ENCODE data around the gene BRWD1.
"Not testable (repeated sequence)": the region's sequence is repeated elsewhere in the genome, so short reads cannot be mapped to it uniquely, and the experiment has no call there.

Gene BRWD1

GRCh38 chr21:39175154-39175553 lies 138.3 kb downstream of the BRWD1 start:
- DNase-seq: no peak

DNA sequence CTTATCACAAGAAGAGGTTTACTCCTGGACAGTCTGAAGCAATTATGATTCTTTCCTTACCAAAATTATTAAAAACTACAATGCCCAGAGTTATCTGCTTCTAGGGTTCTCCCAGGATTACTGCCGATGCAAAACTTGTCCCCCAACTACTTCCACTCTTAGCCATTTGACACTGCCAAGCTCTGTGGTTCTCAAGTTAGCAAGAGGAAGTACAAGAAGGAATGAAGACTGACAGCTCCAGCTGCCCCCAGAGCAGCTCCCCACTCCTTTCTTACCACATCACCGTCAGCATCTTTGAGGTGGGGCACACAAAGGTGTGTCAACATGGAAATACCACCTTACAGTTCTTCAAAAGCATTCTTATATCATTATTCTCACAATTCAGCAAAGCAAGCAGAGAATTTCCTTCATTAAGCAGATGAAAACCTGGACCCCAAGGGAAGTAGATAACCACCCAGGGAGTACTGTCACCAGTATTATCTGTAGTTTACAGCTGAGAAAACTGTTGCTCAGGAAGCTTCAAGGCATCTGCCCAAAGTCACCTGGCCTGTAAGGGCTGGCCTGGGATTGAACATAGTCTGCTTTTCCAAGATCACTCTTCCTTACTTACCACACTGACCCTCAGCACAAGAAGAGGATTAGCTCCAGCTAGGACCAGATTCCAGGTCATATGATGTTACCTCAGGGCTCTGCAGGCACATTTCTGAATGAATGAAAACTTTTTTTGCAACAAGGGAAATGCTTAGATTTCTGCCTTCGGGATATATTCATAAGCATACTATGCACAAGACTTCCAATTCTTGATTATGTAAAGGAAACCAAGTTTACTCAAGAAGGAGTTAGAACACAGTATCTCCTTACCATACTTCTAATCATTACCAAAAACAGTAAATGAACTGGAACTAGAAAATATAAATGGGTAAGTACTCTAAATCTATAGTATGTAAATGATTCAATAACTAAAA lies 139.4 kb downstream of the BRWD1 start:
- no peak for DNase-seq

DNA sequence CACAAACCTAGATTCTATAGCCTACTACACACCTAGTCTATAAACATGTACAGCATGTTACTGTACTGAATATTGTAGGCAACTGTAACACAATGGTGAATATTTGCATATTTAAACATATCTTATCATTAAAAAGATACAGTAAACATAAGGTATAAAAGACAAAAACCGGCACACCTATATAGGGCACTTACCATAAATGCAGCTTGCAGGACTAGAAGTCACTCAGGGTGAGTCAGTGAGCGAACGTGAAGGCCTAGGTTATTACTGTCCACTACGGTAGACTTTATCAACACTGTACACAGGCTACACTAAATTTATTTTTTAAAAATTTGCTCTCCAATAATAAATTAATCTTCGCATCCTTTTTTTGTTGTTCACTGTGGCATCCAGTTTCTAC lies 143.5 kb downstream of the BRWD1 start:
- DNase-seq: no peak

DNA sequence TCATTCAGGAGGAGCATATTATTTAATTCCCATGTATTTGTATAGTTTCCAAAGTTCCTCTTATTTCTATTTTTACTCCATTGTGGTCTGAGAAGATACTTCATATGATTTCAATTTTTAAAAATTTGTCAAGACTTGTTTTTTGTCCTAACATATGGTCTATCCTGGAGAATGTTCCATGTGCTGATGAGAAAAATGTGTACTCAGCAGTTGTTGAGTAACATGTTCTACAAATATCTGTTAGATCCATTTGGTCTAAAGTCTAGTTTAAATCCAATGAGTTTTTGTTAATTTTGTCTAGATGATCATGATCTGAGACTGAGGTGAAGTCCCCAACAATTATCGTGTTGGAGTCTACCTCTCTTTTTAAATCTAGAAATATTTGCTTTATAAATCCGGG lies 144.6 kb downstream of the BRWD1 start:
- no peak for DNase-seq

DNA sequence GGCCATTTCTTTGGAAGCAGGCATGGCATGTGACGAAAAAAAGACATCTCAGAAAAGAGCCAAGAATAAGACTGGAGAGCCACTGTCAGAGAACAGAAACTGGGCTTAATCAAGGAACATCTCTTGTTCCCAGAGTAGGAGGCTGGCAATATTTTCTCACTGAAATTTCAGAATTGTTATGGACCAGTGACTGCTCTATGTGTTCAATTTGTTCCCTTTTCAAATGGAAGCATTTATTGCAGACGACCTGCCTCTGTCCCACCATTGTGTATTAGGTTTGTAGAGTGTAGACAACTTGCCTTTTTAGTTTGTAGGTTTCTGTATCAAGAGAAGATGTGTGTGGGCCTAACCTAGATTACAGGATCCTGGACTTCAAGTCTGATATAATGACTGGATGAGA lies 148.9 kb downstream of the BRWD1 start:
- no peak for DNase-seq

- DNase-seq: no peak
These were observed 152.4 kb downstream of the BRWD1 start for GRCh38 chr21:39161064-39161463.

- no peak for DNase-seq
These were observed 153.9 kb downstream of the BRWD1 start for GRCh38 chr21:39159342-39160063.

GRCh38 chr21:39157241-39157640 lies 156.2 kb downstream of the BRWD1 start:
- DNase-seq: not testable (repeated sequence)

- DNase-seq: no peak
These were observed 157.4 kb downstream of the BRWD1 start for GRCh38 chr21:39156024-39156423.

DNA sequence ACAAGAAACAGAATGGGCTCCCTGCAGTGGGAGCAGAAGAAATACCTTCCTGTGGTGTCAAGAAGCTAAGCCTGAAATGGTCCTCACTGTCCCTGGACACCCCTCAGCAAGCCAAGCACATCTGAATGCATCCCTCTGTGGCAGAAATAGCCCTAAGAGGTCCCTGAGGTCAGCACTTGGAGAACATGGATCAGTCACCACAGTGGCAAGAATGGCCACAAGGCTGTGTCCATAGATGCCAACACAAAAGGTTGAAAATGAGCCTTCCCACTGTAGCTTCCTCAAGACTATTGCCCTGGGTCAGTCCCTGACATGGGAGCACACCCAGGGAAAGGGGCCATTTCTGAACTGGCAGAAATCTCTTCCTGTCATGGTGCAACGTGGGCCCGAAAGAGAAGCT lies 157.9 kb downstream of the BRWD1 start:
- DNase-seq: no peak

GRCh38 chr21:39153842-39154241 lies 159.6 kb downstream of the BRWD1 start:
- DNase-seq: no peak

DNA sequence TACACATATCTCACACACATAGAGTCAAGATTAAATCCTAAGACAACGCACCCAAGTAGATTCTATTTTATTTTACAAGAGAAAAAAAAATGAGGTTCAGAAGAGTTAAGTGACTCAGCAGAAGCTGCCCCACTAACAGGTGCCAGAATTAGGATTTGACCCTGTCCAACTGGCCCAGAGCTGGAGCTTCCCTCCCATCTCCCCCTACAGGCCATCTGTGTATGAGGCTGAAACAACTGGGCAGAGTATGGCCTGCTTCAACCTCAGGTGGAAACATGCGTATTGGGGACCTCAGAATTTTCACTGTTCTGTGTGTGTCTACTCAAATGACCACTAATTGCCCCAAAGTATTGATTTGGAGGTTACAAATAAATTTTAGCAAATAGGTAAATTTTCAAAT lies 160.1 kb downstream of the BRWD1 start:
- no peak for DNase-seq

GRCh38 chr21:39152271-39152670 lies 161.2 kb downstream of the BRWD1 start:
- no peak for DNase-seq

- DNase-seq: no peak
These were observed 162.6 kb downstream of the BRWD1 start for GRCh38 chr21:39150877-39151276.

GRCh38 chr21:39150316-39150715 lies 163.1 kb downstream of the BRWD1 start:
- no peak for DNase-seq

GRCh38 chr21:39149882-39150281 lies 163.6 kb downstream of the BRWD1 start:
- DNase-seq: no peak

GRCh38 chr21:39148975-39149374 lies 164.5 kb downstream of the BRWD1 start:
- DNase-seq: no peak

- DNase-seq: no peak
These were observed 169.2 kb downstream of the BRWD1 start for GRCh38 chr21:39144191-39144590.

- DNase-seq: no peak
These were observed 170.5 kb downstream of the BRWD1 start for GRCh38 chr21:39142972-39143371.

DNA sequence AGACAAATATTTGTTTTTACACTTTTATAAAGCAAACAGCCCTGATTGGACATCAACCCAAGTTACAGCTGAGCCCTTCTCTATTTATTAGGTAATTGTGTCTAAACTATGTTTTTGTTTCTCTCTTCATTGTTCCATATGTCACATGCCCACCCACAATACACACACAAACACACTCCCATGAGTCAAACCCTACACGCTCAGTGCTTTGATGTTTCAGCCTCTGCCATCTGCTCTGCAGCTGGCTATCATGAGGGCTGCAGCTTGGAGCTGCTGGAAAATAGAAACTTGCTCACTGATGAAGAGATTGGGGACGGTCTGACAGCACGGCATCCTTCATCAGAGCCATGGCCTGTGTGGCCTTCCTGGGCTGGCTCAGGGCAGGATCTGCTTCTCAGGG lies 171.9 kb downstream of the BRWD1 start:
- DNase-seq: no peak

DNA sequence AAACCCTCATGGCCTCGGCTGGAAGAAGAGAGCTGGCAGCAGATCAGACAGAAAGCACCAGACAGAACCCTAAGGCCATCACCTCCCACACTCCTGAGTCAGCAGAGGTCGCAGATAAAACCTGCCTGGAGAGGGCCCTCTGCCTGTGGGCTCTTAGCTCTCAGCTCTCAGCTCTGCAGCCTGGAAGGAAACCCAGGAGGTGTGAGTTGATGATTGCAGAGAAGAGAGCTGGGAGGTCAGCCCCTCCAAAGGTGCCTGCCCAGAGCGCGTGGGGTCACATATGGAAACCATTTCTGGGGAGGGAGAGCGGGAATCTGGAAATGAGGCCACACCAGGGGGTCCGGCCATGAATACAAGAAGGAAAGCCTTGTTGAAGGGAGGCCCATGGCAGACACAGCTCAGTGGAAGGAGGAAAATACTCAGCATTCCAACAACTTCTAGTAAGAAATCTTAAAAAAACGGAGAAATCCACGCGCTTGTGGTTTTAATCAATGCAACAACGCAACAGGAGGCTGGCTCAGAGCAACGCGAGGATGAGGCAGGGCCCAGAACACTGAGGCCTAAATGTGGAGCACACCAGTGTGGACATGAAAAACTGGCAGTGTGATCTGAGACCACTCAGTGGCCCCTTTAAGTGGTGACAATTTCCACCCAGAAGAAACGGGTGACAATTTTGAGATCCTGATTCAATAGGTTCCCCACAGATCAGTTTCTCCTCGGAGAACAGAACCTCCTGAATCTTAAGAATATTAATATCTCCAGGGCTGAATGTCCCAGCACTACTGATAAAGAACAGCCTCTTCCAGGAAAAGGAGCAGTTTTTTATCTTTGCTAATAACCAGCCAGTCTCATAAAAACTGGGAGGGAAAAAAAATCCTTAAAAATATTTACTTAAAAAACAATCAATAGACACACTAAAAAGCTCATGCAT lies 175.9 kb downstream of the BRWD1 start:
- no peak for DNase-seq

DNA sequence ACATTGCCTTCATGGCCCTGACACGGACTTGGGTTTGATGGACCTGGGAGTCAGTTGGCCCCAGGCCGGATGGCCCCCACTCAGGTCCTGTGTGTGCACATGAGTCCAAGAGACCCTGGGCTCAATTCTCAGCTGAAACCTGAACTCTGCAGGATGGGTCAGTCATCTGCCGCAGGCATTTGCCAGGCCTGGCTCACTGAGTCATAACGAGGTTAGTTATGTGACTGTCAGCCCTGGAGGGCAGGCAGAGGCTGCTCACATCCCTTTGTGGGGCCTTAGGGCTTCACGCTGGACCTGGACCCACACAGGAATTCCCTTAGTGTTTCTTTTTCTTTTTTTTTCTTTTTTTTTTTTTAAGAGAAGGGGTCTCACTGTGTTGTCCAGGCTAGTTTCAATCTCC lies 176.7 kb downstream of the BRWD1 start:
- no peak for DNase-seq

All from nucleus accumbens (tissue), 56 donors.